ENCODE data around the gene VAPA.
"Not testable (repeated sequence)": the region's sequence is repeated elsewhere in the genome, so short reads cannot be mapped to it uniquely, and the experiment has no call there.

The VAPA gene

GRCh38 chr18:9876212-9876866, 37.5 kb upstream of the VAPA start:
- TF ChIP-seq JUND (IDR thresholded peaks at IDR 0.05; ENCODE audit: low read depth) = no peak
- in situ Hi-C loops (cut with HindIII; ENCODE audit: low pct_unique_long_range_greater_than_20kb, low sequenced_read_pairs) = no loop called here
- no peak for DNase-seq (ENCODE audit: low read depth in 1 of 2, low spot score in 1 of 2)

GRCh38 chr18:9876867-9877654, 36.8 kb upstream of the VAPA start:
- DNase-seq (ENCODE audit: low read depth in 1 of 2, low spot score in 1 of 2) = no peak
- in situ Hi-C loops (cut with HindIII; ENCODE audit: low pct_unique_long_range_greater_than_20kb, low sequenced_read_pairs) = no loop called here

GRCh38 chr18:9877655-9878014, 36.2 kb upstream of the VAPA start:
- in situ Hi-C loops (cut with HindIII; ENCODE audit: low pct_unique_long_range_greater_than_20kb, low sequenced_read_pairs) = no loop called here
- DNase-seq (ENCODE audit: low read depth in 1 of 2, low spot score in 1 of 2) = no peak

More at GRCh38 chr18:9876867-9877654, 36.8 kb upstream of the VAPA start:
- TF ChIP-seq JUND (IDR thresholded peaks at IDR 0.05; ENCODE audit: low read depth) = no peak

GRCh38 chr18:9878095-9878494, 35.7 kb upstream of the VAPA start:
- in situ Hi-C loops (cut with HindIII; ENCODE audit: low pct_unique_long_range_greater_than_20kb, low sequenced_read_pairs) = no loop called here
- no peak for DNase-seq (ENCODE audit: low read depth in 1 of 2, low spot score in 1 of 2)
- no peak for TF ChIP-seq JUND (IDR thresholded peaks at IDR 0.05; ENCODE audit: low read depth)

More at GRCh38 chr18:9877655-9878014, 36.2 kb upstream of the VAPA start:
- no peak for TF ChIP-seq JUND (IDR thresholded peaks at IDR 0.05; ENCODE audit: low read depth)

GRCh38 chr18:9878783-9879242, 35.0 kb upstream of the VAPA start:
- in situ Hi-C loops (cut with HindIII; ENCODE audit: low pct_unique_long_range_greater_than_20kb, low sequenced_read_pairs) = no loop called here
- no peak for DNase-seq (ENCODE audit: low read depth in 1 of 2, low spot score in 1 of 2)
- no peak for TF ChIP-seq JUND (IDR thresholded peaks at IDR 0.05; ENCODE audit: low read depth)

- no peak for DNase-seq (ENCODE audit: low read depth in 1 of 2, low spot score in 1 of 2)
- in situ Hi-C loops (cut with HindIII; ENCODE audit: low pct_unique_long_range_greater_than_20kb, low sequenced_read_pairs) = no loop called here
- TF ChIP-seq JUND (IDR thresholded peaks at IDR 0.05; ENCODE audit: low read depth) = no peak
Observed at GRCh38 chr18:9884090-9884489, 29.7 kb upstream of the VAPA start.

GRCh38 chr18:9884532-9885140, 29.2 kb upstream of the VAPA start:
- TF ChIP-seq JUND (IDR thresholded peaks at IDR 0.05; ENCODE audit: low read depth) = no peak
- in situ Hi-C loops (cut with HindIII; ENCODE audit: low pct_unique_long_range_greater_than_20kb, low sequenced_read_pairs) = no loop called here
- no peak for DNase-seq (ENCODE audit: low read depth in 1 of 2, low spot score in 1 of 2)

- no peak for TF ChIP-seq JUND (IDR thresholded peaks at IDR 0.05; ENCODE audit: low read depth)
- DNase-seq (ENCODE audit: low read depth in 1 of 2, low spot score in 1 of 2) = no peak
- in situ Hi-C loops (cut with HindIII; ENCODE audit: low pct_unique_long_range_greater_than_20kb, low sequenced_read_pairs) = no loop called here
Observed at GRCh38 chr18:9885170-9886004, 28.4 kb upstream of the VAPA start, which contains the start of gene TXNDC2. Gene TXNDC2 (plus strand): TSS chr18:9885973. CDS start chr18:9886681, 708 bp downstream.

GRCh38 chr18:9886005-9886348, 27.8 kb upstream of the VAPA start:
- TF ChIP-seq JUND (IDR thresholded peaks at IDR 0.05; ENCODE audit: low read depth) = no peak
- in situ Hi-C loops (cut with HindIII; ENCODE audit: low pct_unique_long_range_greater_than_20kb, low sequenced_read_pairs) = no loop called here
- no peak for DNase-seq (ENCODE audit: low read depth in 1 of 2, low spot score in 1 of 2)

- in situ Hi-C loops (cut with HindIII; ENCODE audit: low pct_unique_long_range_greater_than_20kb, low sequenced_read_pairs) = no loop called here
- TF ChIP-seq JUND (IDR thresholded peaks at IDR 0.05; ENCODE audit: low read depth) = no peak
- DNase-seq (ENCODE audit: low read depth in 1 of 2, low spot score in 1 of 2) = no peak
Observed at GRCh38 chr18:9887992-9888391, 25.8 kb upstream of the VAPA start.

- no peak for TF ChIP-seq JUND (IDR thresholded peaks at IDR 0.05; ENCODE audit: low read depth)
- in situ Hi-C loops (cut with HindIII; ENCODE audit: low pct_unique_long_range_greater_than_20kb, low sequenced_read_pairs) = no loop called here
- no peak for DNase-seq (ENCODE audit: low read depth in 1 of 2, low spot score in 1 of 2)
Observed at GRCh38 chr18:9890196-9890595, 23.6 kb upstream of the VAPA start.

GRCh38 chr18:9890957-9891356, 22.9 kb upstream of the VAPA start:
- no peak for TF ChIP-seq JUND (IDR thresholded peaks at IDR 0.05; ENCODE audit: low read depth)
- in situ Hi-C loops (cut with HindIII; ENCODE audit: low pct_unique_long_range_greater_than_20kb, low sequenced_read_pairs) = no loop called here
- DNase-seq (ENCODE audit: low read depth in 1 of 2, low spot score in 1 of 2) = no peak

- in situ Hi-C loops (cut with HindIII; ENCODE audit: low pct_unique_long_range_greater_than_20kb, low sequenced_read_pairs); DNase-seq (ENCODE audit: low read depth in 1 of 2, low spot score in 1 of 2): not testable (repeated sequence)
Observed at GRCh38 chr18:9891515-9891914, 22.3 kb upstream of the VAPA start.

Data from T47D (cell line).